ENCODE measurements around the gene BOC. TPM values are rescaled to one million over a fixed set of nuclear protein-coding genes. Genes with fewer than 3 reads are reported as not detected.

Gene BOC
- total RNA-seq, 1 experiment from 2014 or later, result 1.2 TPM

- DNase-seq (ENCODE audit: low spot score), result peak; percentile 5
- Histone ChIP-seq H3K4me3 (ENCODE audit: low read depth, low read length, poor library complexity, severe bottlenecking) (no peak overlapping the region), H3K27me3 (replicated peaks; ENCODE audit: insufficient read depth, low read depth, low read length, poor library complexity) (no peaks in the 10 kb centered on the region), H3K36me3 (ENCODE audit: insufficient read depth, low read length, poor library complexity, severe bottlenecking) (no peaks in the 10 kb centered on the region), H3K4me1 (ENCODE audit: insufficient read depth, low read length, poor library complexity, severe bottlenecking) (peaks cover 31% of the 10 kb centered on the region), H3K9me3 (ENCODE audit: low read depth, low read length, poor library complexity, severe bottlenecking) (no peaks in the 10 kb centered on the region), H3K27ac (ENCODE audit: low read depth, low read length, poor library complexity, severe bottlenecking) (peak overlapping the region; percentile 73)
- CTCF ChIA-PET, result no interaction called here
- BruUV-seq (replicated peaks), result no TSS peak
- POLR2A ChIA-PET (ENCODE audit: low non-redundant PET), result no interaction called here
- TF ChIP-seq CTCF (conservative IDR thresholded peaks at IDR 0.05; ENCODE audit: low read depth, low read length) (no peak), EZH2 (IDR thresholded peaks at IDR 0.05; ENCODE audit: borderline replicate concordance, low read depth, low read length, poor library complexity, severe bottlenecking) (no peak)
- intact Hi-C loops (cut with micrococcal nuclease; ENCODE audit: unreplicated experiment), result no loop called here
Measured at GRCh38 chr3:113243071-113243470, 31.7 kb downstream of the BOC start.

- no peak for TF ChIP-seq EZH2 (IDR thresholded peaks at IDR 0.05; ENCODE audit: borderline replicate concordance, low read depth, low read length, poor library complexity, severe bottlenecking)
- no peak for TF ChIP-seq CTCF (conservative IDR thresholded peaks at IDR 0.05; ENCODE audit: low read depth, low read length)
- no TSS peak for BruUV-seq (replicated peaks)
- ChIA-PET CTCF (no interaction called here), POLR2A (ENCODE audit: low non-redundant PET) (no interaction called here)
- DNase-seq (ENCODE audit: low spot score), result no peak
- H3K27me3 ChIP-seq (replicated peaks; ENCODE audit: insufficient read depth, low read depth, low read length, poor library complexity), result no peaks in the 10 kb centered on the region
- H3K36me3 ChIP-seq (ENCODE audit: insufficient read depth, low read length, poor library complexity, severe bottlenecking), result no peaks in the 10 kb centered on the region
- H3K4me3 ChIP-seq (ENCODE audit: low read depth, low read length, poor library complexity, severe bottlenecking), result no peak overlapping the region
- no peak overlapping the region for H3K27ac ChIP-seq (ENCODE audit: low read depth, low read length, poor library complexity, severe bottlenecking)
- intact Hi-C loops (cut with micrococcal nuclease; ENCODE audit: unreplicated experiment), result no loop called here
- peaks cover 31% of the 10 kb centered on the region for H3K4me1 ChIP-seq (ENCODE audit: insufficient read depth, low read length, poor library complexity, severe bottlenecking)
- no peaks in the 10 kb centered on the region for H3K9me3 ChIP-seq (ENCODE audit: low read depth, low read length, poor library complexity, severe bottlenecking)
Measured at GRCh38 chr3:113243846-113244245, 32.5 kb downstream of the BOC start.

GRCh38 chr3:113245761-113246161 lies 34.4 kb downstream of the BOC start:
- CTCF ChIA-PET, result no interaction called here
- no peaks in the 10 kb centered on the region for H3K9me3 ChIP-seq (ENCODE audit: low read depth, low read length, poor library complexity, severe bottlenecking)
- no peak overlapping the region for H3K4me3 ChIP-seq (ENCODE audit: low read depth, low read length, poor library complexity, severe bottlenecking)
- POLR2A ChIA-PET (ENCODE audit: low non-redundant PET), result no interaction called here
- no peaks in the 10 kb centered on the region for H3K36me3 ChIP-seq (ENCODE audit: insufficient read depth, low read length, poor library complexity, severe bottlenecking)
- H3K4me1 ChIP-seq (ENCODE audit: insufficient read depth, low read length, poor library complexity, severe bottlenecking), result peaks cover 31% of the 10 kb centered on the region
- no peak for DNase-seq (ENCODE audit: low spot score)
- BruUV-seq (replicated peaks), result no TSS peak
- no peak overlapping the region for H3K27ac ChIP-seq (ENCODE audit: low read depth, low read length, poor library complexity, severe bottlenecking)
- TF ChIP-seq EZH2 (IDR thresholded peaks at IDR 0.05; ENCODE audit: borderline replicate concordance, low read depth, low read length, poor library complexity, severe bottlenecking) (no peak), CTCF (conservative IDR thresholded peaks at IDR 0.05; ENCODE audit: low read depth, low read length) (no peak)
- H3K27me3 ChIP-seq (replicated peaks; ENCODE audit: insufficient read depth, low read depth, low read length, poor library complexity), result no peaks in the 10 kb centered on the region
- intact Hi-C loops (cut with micrococcal nuclease; ENCODE audit: unreplicated experiment), result no loop called here
